ENCODE measurements around the gene PSMB9.

Gene PSMB9

DNA sequence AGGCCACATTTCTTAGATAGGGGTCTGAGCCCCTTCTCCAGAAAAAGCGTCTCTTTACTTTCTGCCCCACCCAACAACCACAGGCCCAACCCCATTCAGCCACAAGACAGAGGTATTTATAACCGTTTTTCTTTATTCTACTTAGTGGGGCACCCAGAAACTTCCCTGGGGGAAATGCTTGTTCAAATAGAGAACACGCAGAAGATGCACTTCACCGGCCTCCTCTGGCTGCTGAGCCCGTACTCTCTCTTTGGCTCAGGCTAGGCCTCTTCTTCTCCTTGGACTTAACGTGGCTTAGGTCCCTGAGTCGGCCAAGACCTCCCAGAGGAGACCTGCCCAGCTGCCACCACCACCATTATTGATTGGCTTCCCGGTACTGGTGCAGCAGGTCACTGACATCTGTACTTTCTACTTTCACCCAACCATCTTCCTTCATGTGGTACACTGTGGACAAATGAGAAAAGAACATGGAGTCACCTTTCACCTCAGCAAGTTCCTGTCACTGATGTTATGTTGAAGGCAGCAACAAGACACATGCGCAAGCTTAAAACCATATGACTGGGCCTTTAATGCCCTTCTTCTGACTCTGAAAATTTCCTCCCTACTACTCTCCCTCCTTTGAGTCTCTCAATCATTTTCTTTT lies 13.3 kb upstream of the PSMB9 start:
- DNase-seq = no peak

DNA sequence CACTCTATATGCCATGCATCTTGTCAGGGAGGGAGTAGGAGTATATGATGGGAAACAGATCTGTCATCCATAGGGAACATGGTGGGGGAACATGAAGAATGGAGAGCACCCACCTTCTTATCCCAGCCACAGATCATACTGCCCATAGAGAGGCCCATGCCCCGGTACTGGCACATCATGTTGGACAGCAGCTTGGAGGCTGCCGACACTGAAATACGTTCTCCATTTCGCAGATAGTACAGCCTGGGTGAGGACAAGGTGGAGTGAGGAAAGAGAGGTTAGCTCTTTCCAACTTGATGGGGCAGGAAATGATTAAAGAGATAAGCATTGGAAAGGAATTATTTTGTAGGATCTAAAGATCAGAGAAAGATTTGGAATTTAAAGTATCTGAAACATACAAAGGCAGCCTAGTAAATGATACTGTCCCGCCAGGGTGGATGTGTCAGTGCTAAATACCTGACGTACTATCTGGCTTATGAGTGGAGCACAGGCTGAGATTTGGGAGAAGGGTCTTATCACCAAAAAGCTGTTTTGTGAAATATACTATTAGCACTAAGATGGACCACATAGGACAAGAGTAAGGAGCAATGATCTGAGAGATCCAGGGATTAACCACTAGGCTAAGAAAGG lies 11.9 kb upstream of the PSMB9 start:
- DNase-seq = no peak

DNA sequence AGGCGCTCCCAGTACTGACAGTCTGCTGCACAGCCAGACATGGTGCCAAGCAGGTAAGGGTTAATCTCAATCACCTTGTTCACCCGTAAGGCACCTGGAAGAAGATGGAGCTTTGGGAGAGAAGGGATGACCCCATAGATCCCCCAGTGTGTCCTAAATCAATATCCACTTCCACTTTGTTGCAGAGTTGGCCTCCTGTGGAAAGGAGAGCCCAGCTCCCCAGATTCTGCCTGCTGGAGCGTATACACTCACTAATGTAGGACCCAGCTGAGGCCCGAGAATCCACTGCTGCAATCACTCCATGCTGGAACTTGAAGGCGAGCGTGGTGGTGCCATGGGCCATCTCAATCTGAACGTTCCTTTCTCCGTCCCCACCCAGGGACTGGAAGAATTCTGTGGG lies 11.3 kb upstream of the PSMB9 start:
- DNase-seq = no peak

DNA sequence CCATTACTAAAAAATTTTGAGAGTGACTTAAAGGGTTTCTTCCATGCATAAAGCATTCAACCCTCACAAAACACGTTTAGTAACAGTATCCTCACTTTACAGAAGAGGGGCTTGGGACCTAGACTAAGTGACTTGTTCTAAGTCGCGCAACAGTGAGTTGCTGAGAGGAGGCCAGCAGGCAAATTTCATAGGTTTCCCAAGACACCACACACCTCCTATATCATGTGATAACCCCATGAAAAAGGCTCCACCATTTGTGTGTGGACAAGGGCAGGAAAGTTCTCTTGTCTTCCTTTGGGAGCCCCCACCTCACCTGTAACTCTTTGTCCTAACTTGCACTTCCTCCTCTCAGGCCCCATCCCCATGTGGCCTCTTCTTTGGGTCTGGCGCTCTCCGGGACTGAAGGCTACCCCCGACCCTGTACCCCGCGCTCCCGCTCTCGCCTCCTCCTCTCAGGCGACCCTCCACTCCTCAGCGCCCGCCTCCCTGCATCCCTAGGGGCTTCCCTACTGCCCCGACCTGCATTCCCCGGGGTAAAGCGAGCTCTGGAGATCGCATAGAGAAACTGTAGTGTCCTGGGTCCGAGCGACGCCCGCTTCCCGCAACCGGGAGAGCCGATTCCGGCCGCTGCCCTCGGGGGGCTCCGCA lies 10.5 kb upstream of the PSMB9 start:
- no peak for DNase-seq

DNA sequence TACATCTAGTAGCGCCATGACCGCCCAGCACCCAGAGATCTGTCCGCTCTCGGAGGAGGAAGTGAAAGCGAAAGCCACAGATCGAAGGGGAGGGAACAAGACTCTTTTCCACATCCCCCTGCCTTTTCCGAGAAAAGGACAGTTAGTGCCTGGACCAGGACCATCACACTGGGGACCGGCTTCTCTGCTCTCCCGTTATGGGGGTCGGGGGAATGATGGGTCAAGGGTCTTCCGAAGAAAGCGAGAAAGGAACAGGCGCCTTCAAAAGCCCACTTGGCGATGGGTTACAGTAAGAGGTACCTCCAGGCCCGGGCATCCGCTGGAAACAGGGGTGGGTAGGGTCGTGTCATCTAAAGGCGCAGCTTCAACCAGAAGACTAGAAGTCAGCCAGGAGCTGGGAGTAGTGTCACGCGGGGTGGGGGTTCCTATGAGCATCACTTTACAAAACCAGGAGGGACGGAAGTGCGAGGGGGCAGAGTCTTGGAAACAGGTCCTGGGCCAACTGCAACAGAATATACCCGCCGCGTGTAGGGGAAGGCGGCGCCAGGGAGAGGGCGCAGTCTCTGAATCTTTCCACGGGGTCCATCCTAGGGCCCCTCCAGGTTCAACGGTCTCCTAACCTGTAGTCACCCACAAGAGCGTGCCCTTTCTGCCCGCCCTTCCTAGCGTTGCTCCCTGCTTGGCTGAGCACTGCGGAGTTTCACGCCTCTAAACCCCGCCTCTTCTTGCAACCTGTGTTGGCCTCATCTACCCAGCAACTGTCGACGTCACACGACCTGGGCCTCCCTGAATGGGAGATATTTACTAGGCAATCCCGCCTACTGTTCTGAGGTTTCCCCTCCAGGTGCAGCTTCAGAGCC lies 9.8 kb upstream of the PSMB9 start, which contains the start of gene PSMB8:
PSMB8 (minus strand) TSS at position 69 of the 860 bp plus-strand sequence; CDS start at position 18, 51 bp downstream.
- DNase-seq = peak; percentile 60

DNA sequence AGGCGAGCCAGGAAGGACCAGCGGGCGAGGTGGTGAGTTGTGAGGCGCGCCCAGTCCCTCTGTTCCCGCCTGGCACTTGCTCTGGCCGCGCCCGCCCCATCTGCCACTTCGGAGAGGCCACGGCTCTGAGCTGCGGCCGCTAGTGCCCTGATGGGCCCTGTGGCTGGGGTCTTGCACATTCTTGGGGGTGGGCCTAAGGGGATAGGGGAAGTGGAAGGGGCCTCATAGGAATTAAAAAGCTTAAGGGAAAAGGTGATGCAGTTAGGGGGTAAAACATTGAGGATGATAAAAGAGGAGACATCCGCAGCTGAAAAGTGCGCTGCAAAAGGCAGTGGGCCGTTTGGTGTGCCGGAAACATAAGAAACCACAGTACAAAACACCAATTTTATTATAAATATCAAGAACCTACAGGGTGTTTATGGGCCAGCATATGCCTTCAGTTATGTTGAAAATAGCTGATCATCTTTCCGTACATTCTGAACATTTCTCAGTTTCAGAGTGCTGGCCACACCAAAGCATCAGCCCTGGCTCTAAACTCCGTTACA lies 9.1 kb upstream of the PSMB9 start:
- no peak for DNase-seq

DNA sequence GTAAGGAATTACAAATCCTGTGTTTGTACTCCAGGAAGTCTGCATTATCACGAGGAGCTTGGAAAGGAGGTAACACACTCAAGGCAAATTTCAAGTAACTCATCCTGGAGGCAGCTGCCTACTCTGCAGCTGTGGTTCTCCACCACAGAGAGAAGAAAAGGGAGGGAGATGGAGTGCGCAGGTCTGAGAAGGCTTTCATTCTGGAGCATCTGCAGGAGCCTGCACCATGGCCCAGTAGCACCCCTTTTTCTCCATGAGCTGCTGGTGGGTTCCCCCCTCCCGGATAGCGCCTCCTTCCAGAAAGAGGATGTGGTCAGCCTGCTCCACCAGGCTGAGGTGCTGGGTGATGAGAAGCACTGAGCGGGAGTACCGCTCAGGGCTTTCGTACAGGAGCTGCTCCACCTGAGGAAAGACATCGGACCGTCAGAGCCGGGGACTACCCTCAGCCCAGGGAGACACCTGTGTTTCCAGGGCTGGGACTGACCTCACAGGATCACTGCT lies 8.6 kb upstream of the PSMB9 start:
- no peak for DNase-seq

DNA sequence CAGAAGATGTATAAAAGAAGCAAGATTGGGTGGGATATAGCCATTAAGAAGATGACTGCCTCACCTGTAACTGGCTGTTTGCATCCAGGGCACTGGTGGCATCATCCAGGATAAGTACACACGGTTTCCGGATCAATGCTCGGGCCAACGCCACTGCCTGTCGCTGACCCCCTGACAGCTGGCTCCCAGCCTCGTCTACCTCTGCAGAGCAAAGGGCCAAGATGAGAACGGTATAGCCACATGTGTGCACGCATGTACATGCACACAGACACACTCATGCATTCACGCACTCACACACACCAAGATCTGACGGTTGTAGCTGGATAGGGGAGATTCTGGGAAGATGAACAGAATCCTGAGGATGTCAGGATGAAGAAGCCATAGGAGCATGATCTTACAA lies 7.0 kb upstream of the PSMB9 start:
- no peak for DNase-seq

DNA sequence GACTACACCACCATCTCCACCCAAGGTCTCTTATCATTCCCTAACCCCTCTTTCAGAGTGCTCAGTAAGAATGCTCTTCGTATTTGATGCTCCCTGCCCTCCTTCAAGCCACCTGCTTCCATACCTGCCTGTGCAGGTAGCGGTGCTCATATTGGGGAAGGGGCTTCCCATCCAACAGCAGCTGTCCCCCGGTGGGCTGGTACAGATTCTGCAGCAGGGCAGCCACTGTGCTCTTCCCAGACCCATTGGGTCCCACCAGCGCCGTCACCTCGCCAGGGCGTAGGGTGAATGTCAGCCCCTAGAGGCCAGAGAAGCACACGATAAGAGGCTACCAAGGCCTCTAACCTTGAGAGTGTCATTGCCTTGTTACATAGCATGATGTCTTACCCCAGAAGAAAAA lies 6.2 kb upstream of the PSMB9 start:
- no peak for DNase-seq

DNA sequence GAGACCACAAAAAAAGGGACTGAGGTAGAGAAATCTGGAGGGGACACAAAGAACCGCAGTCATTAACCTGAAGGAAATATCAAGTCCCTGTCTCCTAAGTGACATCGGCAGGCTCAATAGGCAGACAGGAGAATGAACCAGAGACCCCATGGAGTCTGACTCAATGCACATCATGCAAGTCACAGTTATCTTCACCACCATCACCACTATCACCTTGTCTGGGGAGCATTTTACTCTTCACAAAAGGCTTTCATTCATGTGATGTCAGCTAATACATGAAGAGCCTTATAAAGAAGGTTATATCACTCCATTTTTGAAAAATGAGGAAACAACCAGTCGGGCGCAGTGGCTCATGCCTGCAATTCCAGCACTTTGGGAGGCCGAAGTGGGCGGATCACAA lies 4.9 kb upstream of the PSMB9 start:
- no peak for DNase-seq

DNA sequence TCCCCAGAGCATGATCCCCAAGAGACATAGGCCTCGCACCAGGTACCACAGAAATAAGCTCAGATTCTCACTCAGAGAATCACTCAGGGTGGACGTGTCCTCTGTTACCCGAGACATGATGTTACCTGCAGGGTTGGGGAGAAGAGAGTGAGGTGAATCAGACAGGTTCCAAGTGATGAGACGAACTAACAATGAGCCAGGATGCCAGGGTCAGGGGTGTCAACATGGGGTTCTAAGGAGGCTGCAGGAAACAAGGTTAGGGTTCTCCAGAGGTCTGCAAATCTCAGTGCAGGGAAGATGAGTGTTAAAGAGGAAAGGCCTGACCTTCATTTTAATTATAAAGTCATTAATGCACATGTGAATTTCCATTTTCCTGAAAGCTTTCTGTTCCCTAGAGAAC lies 3.0 kb upstream of the PSMB9 start:
- DNase-seq = no peak

DNA sequence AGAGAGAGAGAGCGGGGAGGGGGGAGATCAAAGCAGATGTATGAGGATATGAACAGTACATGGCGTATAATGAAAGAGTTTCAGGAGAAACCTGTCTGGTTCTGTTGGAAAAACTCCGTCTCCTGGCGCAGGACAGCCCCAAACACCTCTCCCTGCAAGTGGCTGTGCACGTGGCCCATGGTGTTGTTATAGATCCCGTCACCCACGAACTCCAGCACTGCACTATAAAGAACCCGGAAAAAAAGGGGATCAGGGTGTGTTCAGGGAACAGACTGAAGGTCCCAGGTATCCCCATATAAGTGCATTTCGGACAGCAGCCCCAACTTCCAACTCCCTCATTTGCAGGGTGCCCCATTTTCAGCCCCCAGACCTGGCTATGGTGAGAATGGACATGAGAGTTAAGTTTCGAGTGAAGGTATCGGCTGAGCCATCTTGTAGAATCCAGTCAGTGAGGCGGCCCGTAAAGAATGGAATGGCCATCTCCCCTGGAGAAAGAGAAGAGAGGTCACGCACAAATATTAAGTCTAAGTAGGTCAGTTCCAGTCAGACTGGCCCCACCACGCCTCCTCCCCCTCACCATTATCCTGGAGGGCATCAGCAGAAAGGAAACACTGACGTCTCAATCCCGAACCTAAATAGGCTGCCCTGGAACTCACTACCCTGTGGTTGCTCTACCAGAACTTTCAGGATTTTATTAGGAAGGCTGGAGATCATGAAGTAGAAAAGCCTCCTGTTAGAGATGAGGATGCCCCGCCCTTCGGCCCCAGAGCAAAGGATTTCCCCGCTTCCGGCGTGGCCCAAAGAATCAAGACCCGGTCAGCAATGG lies 1.8 kb upstream of the PSMB9 start:
- DNase-seq = no peak

DNA sequence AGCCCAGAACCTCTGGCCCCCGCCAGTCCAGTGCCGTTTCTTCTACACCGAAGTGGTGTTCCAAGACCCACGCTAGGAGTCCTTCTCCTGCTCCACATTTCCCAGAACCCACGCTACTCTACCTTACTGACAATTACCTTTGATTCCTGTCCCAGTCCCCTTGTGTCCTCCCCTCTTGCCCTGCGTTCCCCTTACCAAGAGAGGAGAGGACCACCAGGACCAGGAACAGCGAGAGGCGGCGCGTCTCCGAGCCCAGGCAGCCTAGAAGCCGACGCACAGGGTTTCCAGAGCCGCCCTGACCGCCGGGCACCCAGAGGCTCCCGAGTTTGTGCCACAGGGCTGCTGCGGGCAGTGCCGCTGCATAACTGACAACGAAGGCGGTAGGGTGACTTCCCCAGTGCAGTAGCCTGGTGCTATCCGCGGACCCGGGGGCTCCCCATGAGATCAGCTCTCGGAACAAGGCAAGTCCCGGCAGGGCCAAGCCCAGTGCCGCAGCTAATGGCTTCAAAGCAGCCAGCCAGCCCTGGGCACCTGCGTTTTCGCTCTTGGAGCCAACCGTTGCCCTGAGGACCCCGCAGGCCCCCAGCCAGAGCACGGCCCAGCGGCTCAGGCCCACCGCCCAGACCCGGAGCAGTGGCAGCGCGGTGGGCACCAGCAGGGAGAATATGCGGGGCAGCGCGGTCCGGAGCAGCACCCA lies 1.0 kb upstream of the PSMB9 start:
- DNase-seq = no peak

DNA sequence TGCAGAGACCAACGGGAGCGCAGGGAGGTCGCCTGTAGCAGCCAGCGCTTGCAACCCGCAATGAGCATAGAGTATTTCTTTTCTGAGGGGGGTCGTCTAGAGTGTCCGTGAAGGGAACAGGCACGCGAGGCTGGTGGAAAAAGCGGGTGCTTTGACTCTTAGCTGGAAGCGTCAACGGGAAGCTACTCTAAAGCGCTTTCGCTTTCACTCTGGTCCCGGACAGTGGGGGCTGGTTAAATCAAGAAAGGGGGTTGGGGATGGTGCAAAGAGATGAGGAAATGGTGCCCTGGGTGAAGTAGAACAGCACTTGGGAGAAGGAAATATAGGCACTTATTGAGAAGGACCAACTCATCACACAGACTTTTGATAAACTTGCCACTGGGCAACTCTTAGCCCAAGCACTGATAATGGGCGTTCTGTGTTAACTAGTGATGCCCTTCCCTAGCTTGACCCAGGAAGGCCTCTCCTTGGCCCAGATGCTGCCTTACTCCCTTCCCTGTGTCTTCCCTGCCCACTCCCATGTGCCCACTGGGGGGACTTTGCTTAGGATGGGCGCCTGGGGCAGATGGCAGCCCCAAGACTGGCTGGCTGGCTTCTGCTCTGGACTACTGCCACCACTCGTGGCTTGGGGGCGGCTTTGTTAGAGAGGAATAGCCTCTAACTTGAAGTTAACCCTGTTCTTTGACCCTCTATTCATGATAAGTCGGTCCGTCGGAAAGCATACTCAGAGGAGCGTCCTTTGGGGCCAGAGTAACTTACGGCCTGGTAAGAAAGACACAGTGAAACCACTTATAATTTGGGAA lies 585 bp downstream of the PSMB9 start:
- DNase-seq = no peak

DNA sequence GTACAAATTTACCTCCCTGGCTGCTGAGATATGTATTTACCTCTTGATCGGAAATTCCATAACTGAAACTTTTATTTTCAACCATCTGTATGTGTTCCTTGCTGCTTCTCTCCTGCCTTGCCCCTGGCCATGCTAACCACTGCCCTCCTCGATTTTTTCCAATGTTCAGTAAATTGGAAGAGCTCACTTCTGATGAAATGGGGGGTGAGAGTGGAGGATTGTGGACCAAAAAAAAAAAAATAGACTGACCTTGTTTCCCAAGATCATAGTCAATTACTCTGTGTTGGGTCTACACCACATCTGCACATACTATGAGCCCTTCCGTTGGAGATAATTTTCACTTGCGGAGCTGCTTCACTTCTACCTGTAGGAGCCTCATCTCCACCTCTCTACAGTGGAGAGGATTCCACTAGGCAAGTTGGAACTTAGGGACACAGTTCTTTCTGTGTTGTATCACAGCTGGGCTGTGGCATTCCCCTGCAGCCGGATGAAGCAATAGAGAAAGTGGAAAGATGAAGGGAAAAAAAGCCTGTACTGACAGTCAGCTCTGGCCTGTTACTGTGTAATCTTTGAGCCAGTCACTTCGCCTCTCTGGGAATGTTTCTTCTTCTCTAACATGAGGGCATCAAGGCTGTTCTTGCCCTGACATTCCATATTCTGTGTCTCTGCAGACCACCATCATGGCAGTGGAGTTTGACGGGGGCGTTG lies 1.6 kb downstream of the PSMB9 start:
- no peak for DNase-seq

DNA sequence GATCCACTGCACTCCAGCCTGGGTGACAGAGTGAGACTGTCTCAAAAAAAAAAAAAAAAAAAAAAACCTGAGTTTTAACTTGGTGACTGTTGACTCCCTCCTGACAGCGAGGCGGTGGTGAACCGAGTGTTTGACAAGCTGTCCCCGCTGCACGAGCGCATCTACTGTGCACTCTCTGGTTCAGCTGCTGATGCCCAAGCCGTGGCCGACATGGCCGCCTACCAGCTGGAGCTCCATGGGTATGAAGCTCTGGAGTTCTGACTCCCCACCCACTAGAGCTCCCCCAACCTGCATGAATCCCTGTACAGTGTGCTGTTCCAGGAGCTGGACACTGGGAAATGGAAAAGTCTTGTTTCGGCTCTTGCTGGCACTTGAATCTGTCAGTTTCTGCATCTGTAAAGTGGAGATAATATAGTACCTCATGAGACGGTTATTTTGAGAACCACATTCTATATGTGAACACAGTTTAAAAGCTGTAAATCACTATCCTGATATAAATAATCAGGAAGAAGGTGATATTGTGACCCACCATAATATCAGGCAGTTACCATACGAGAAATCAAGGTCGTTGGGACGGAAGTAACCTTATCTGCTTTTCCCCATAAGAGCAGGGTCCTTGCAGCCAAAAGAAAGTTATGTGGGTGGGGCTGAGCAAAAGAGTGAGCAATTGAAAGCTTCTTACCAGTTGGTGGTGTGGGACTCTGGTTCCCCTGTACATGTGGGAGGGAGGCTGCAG lies 3.3 kb downstream of the PSMB9 start:
- no peak for DNase-seq

DNA sequence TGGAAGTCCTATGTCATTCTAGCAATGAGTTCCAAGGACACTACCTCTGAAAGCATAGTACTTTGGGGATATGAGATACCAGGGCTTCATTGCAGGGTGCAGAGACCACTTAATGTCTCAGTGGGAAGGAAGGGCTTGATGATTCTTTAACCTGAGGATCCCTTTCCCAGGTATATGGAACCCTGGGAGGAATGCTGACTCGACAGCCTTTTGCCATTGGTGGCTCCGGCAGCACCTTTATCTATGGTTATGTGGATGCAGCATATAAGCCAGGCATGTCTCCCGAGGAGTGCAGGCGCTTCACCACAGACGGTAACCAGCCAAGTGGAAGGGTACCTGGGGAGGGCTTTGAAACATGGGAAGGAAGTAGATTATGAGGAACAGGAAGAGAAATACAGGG lies 4.2 kb downstream of the PSMB9 start:
- no peak for DNase-seq

DNA sequence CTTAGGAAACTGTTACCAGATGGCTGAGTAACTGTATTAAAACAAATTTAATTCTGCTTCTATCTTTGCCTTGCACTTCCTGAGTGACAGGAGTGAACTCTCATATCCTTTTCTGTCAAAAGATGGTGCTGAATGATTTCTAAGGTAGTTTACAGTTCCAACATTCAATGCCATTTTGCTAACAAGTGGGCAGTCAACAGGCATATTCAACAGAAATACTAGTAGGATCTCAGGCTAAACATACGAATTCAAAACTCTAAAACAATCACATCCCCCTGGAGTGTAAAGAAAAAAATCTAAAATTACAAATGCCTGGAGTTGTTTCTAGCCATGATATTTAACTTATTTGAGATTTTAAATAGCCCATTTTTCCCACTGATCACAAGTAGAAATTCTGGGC lies 6.7 kb downstream of the PSMB9 start:
- DNase-seq = no peak

DNA sequence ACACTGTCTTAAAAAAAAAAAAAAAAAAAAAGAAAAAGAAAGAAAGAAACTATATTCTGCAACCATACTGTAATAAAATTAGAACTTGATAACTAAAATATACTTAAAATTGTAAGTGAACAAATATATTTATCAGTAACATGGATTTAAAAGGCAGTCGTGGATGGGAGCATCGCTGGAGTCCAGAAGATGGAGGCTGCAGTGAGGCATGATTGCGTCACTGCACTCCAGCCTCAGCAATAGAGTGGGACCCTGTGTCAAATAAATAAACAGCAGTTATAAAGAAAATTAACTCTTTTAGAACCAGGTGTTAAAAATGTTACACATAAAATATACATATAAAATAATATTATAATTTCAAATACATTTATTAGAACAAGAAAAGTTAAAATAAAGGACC lies 8.7 kb downstream of the PSMB9 start:
- DNase-seq = no peak
